Activated CD8-positive, alpha-beta memory T cell treated with anti-CD3 and anti-CD28 coated beads, Interleukin-2, amount 50 U/mL, for 24 hours (primary cell): ENCODE results near the gene TNFRSF12A.

Experiments used
- DNase-seq: peaks from one replicate; pipeline ENCODE4 v3.0.0-alpha.2; 2020; ENCODE audit errors: extremely low read depth

TNFRSF12A gene

GRCh38 chr16:3012828-3013420, 7.2 kb upstream of the TNFRSF12A start, which contains the start of gene CLDN9:
Gene CLDN9, plus strand, starts transcription at chr16:3012923. Its CDS starts 440 bp downstream, at chr16:3013363.
- no peak for DNase-seq

- no peak for DNase-seq
Measured at GRCh38 chr16:3013491-3013951, 6.6 kb upstream of the TNFRSF12A start.

- no peak for DNase-seq
Measured at GRCh38 chr16:3013998-3014690, 6.0 kb upstream of the TNFRSF12A start.

GRCh38 chr16:3014971-3015370, 5.2 kb upstream of the TNFRSF12A start:
- no peak for DNase-seq

- no peak for DNase-seq
Measured at GRCh38 chr16:3015865-3016521, 4.2 kb upstream of the TNFRSF12A start.

- no peak for DNase-seq
Measured at GRCh38 chr16:3017344-3017743, 2.8 kb upstream of the TNFRSF12A start.

- no peak for DNase-seq
Measured at GRCh38 chr16:3017794-3018506, 2.2 kb upstream of the TNFRSF12A start, which contains the start of gene CLDN6. Gene CLDN6, minus strand, starts transcription at chr16:3018183. Its CDS starts 2,162 bp downstream, at chr16:3016021.

- DNase-seq = no peak
Measured at GRCh38 chr16:3019594-3020246, 448 bp upstream of the TNFRSF12A start.

GRCh38 chr16:3020604-3021448, 658 bp downstream of the TNFRSF12A start:
- DNase-seq = no peak

GRCh38 chr16:3021449-3022207, 1.5 kb downstream of the TNFRSF12A start:
- DNase-seq = peak; percentile 61

- DNase-seq = peak; percentile 78
Measured at GRCh38 chr16:3022208-3022683, 2.1 kb downstream of the TNFRSF12A start.

GRCh38 chr16:3022684-3023414, 2.7 kb downstream of the TNFRSF12A start:
- DNase-seq = no peak

GRCh38 chr16:3023415-3023668, 3.2 kb downstream of the TNFRSF12A start:
- DNase-seq = no peak

- DNase-seq = peak; percentile 90
Measured at GRCh38 chr16:3023669-3024478, 3.7 kb downstream of the TNFRSF12A start, which contains the start of the genes HCFC1R1 and THOC6. Gene HCFC1R1, minus strand, starts transcription at chr16:3023942. Its CDS starts 1 bp downstream, at chr16:3023941. Gene THOC6, plus strand, starts transcription at chr16:3024035. Its CDS starts 292 bp downstream, at chr16:3024327.

- DNase-seq = no peak
Measured at GRCh38 chr16:3025032-3026002, 5.1 kb downstream of the TNFRSF12A start.

- no peak for DNase-seq
Measured at GRCh38 chr16:3026003-3026378, 5.8 kb downstream of the TNFRSF12A start.
